ENCODE results near the gene AVEN. TPM values are rescaled to one million over a fixed set of nuclear protein-coding genes. Genes with fewer than 3 reads are reported as not detected.

AVEN gene
- 10 to 100 TPM in 2 of 4 donors, 1 to 10 TPM in 2; 7.7 to 12.9 (median 10.1) TPM for total RNA-seq

GRCh38 chr15:34038871-34039789 is at the start of gene AVEN:
TSS of gene AVEN (minus strand) at chr15:34039204. CDS start at chr15:34039046, 158 bp downstream.
- Histone ChIP-seq H3K27ac (peak within 1 kb of the TSS; percentile 76 to 79 (median 77)), H3K27me3 (no peaks in the 10 kb centered on the region), H3K36me3 (no peaks in the 10 kb centered on the region), H3K4me3 (replicated peaks in 1 of 3) (peak within 1 kb of the TSS; percentile 36 to 91 (median 74)), H3K9me3 (no peaks in the 10 kb centered on the region), H3K4me1 (peaks cover 4 to 8% of the 10 kb centered on the region in 2 donors)
- TF ChIP-seq CTCF (IDR thresholded peaks at IDR 0.05) = no peak
- TF ChIP-seq POLR2A (IDR thresholded peaks at IDR 0.05) = no peak
- WGBS, 2 donors = 5 to 10% methylated on average over 21 to 29 of the region's 82 CpGs
- intact Hi-C loops (cut with DNase I) = no loop called here
- peak; percentile 43 to 48 for DNase-seq

DNA sequence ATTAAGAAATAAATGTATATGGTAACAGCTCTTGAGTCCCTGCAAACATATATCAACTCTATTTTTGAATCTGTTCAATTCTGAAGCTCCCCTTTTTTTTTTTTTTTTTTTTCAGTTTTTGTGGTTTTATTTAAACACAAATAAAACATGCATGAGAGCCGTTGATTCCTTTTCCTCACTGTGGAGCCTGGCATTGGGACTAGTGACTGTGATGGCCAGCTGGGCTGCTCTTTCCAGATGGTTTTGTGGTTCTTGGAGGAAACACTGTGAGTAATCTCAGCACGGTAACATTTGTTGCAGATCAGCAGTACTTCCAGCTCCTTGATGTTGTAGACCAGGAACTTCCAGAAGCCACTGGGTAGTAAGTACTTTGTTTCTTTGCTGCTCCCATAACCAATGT is 46.7 kb upstream of the AVEN start:
- TF ChIP-seq POLR2A (IDR thresholded peaks at IDR 0.05) (no peak), CTCF (IDR thresholded peaks at IDR 0.05) (no peak)
- Histone ChIP-seq H3K9me3 (no peaks in the 10 kb centered on the region), H3K27ac (no peak overlapping the region), H3K4me3 (replicated peaks in 1 of 3) (no peak overlapping the region), H3K4me1 (no peaks in the 10 kb centered on the region), H3K27me3 (no peaks in the 10 kb centered on the region), H3K36me3 (peaks cover 16 to 25% of the 10 kb centered on the region in 2 donors)
- intact Hi-C loops (cut with DNase I) = no loop called here
- DNase-seq = no peak
- 81 to 86% methylated on average over 2 of the region's 2 CpGs for WGBS, 2 donors

DNA sequence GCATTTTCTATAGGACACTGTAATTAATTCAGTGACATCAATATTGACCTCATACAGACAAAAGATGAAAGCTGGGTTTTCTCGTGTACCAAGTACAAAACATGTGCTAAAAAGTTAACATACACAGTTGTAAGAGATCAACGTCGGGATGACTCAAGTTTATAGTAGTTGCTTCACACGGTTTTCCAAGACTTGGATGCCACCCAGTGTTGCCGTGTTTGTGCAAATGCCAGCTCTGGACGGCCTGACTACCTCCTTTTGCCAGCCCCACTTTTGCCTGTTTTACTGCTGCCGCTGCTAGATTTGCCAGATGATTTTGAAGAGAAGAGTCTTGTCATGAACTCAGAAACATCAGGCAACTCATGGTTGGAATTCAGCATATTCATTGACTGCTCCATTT is 45.1 kb upstream of the AVEN start:
- Histone ChIP-seq H3K9me3 (no peaks in the 10 kb centered on the region), H3K4me3 (replicated peaks in 1 of 3) (no peak overlapping the region), H3K27ac (no peak overlapping the region), H3K4me1 (no peaks in the 10 kb centered on the region), H3K27me3 (no peaks in the 10 kb centered on the region), H3K36me3 (peaks cover 16 to 25% of the 10 kb centered on the region in 2 donors)
- intact Hi-C loops (cut with DNase I) = no loop called here
- no peak for TF ChIP-seq CTCF (IDR thresholded peaks at IDR 0.05)
- TF ChIP-seq POLR2A (IDR thresholded peaks at IDR 0.05) = no peak
- DNase-seq = no peak
- 84 to 92% methylated on average over 7 of the region's 7 CpGs for WGBS, 2 donors

- H3K9me3 ChIP-seq = no peaks in the 10 kb centered on the region
- H3K27me3 ChIP-seq = no peaks in the 10 kb centered on the region
- no peaks in the 10 kb centered on the region for H3K4me1 ChIP-seq
- peaks cover 7 to 15% of the 10 kb centered on the region in 2 donors for H3K36me3 ChIP-seq
- no peak overlapping the region for H3K27ac ChIP-seq
- TF ChIP-seq POLR2A (IDR thresholded peaks at IDR 0.05) (no peak), CTCF (IDR thresholded peaks at IDR 0.05) (no peak)
- intact Hi-C loops (cut with DNase I) = no loop called here
- DNase-seq = no peak
- WGBS, 2 donors = 93 to 99% methylated on average over 4 of the region's 4 CpGs
- H3K4me3 ChIP-seq (replicated peaks in 1 of 3) = no peak overlapping the region
Measured at GRCh38 chr15:34079904-34080303, 40.9 kb upstream of the AVEN start.

DNA sequence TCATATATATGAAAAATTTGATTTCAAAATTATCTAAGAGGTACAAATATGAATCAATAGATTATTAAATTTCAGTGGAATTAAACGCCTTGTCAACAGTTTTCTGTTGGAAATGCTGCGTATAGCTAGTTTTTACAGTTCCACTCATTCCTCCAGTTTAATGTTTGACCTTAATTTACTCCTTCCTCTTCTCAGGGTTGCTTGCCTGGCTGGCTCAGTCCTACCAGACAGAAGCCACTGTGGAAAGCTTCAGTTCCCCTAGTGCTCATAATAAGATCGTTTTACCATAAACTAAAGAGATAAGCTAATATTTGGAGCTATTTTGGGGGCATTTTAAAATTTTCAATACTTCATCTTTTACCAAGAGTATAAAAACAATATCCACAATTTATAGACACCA is 39.9 kb upstream of the AVEN start:
- TF ChIP-seq POLR2A (IDR thresholded peaks at IDR 0.05) = no peak
- TF ChIP-seq CTCF (IDR thresholded peaks at IDR 0.05) = no peak
- no peak for DNase-seq
- Histone ChIP-seq H3K27me3 (no peaks in the 10 kb centered on the region), H3K9me3 (no peaks in the 10 kb centered on the region), H3K27ac (no peak overlapping the region), H3K36me3 (peaks cover under 1 to 10% of the 10 kb centered on the region in 2 donors), H3K4me3 (replicated peaks in 1 of 3) (no peak overlapping the region), H3K4me1 (no peaks in the 10 kb centered on the region)
- intact Hi-C loops (cut with DNase I) = no loop called here
- WGBS, 2 donors = 90 to 92% methylated on average over 3 of the region's 3 CpGs

Data from thyroid gland (tissue), 4 donors.